MM.1S (cell line): Measurements from ENCODE around the gene ETNK1.

Experiments
- EZH2 ChIP-seq: fragments of 300-600 bp; sonication (generic); optimal IDR thresholded peaks from 2 replicates; pipeline ENCODE3; 2017; ENCODE audit warnings: low read depth, mild to moderate bottlenecking, antibody characterized with exemption, low read length, mixed read lengths
- TF ChIP-seq, protein P1 (sequence below): fragments of 300-600 bp; sonication (generic); IDR thresholded peaks from 2 replicates; pipeline ENCODE4 v1.5.1; 2016; ENCODE audit warnings: antibody characterized with exemption, low read length, mixed read lengths

DNA sequence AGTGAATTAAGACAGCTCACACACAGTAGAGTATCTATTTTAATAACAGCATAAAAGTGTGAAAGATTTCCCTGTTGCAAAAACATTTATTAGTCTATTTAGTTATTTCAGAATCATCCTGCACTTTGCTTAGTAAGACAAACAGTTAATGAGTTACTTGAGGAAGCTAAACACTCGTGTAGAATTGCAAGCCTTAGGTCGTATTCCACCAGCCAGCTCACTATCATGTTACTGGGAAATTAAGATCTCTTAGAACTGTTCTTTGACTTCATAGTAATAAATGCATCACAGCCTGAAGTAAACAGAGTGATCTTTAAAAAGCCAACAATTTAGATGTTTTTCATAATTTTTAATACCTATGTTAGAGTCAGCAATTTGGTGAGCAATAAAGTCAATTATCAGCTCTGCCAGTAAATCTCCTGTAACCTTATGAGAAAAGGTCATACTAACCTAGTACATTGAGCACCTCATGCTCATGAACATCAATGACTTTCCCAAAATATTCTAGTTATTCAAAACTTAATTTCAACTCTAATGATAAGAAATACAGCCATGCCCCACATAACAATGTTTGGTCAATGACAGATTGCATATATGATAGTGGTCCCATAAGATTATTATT, 26.7 kb upstream of the ETNK1 start:
- TF ChIP-seq EZH2, result no peak
- TF ChIP-seq, protein P1, sequence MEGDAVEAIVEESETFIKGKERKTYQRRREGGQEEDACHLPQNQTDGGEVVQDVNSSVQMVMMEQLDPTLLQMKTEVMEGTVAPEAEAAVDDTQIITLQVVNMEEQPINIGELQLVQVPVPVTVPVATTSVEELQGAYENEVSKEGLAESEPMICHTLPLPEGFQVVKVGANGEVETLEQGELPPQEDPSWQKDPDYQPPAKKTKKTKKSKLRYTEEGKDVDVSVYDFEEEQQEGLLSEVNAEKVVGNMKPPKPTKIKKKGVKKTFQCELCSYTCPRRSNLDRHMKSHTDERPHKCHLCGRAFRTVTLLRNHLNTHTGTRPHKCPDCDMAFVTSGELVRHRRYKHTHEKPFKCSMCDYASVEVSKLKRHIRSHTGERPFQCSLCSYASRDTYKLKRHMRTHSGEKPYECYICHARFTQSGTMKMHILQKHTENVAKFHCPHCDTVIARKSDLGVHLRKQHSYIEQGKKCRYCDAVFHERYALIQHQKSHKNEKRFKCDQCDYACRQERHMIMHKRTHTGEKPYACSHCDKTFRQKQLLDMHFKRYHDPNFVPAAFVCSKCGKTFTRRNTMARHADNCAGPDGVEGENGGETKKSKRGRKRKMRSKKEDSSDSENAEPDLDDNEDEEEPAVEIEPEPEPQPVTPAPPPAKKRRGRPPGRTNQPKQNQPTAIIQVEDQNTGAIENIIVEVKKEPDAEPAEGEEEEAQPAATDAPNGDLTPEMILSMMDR, result no peak
